Esophagus (tissue), 2 donors: ENCODE data around the gene RILP. TPM values are rescaled to one million over a fixed set of nuclear protein-coding genes. Genes with fewer than 3 reads are reported as not detected.

Source experiments
- H3K27ac ChIP-seq, 2 donors: one replicate each; pipeline ENCODE4 v1.5.1; 2013; ENCODE audit warnings: low read depth in 2 of 2, mild to moderate bottlenecking in 2 of 2, inconsistent platforms in 1 of 2, low read length in 1 of 2, moderate library complexity in 1 of 2
- H3K27me3 ChIP-seq, 2 donors: one replicate each; pipeline ENCODE4 v1.6.1; 2013; ENCODE audit warnings: low read length in 2 of 2, control low read depth in 1 of 2, mild to moderate bottlenecking in 1 of 2; ENCODE audit not compliant: insufficient read depth in 2 of 2, control insufficient read depth in 1 of 2
- H3K36me3 ChIP-seq, 2 donors: one replicate each; pipeline ENCODE4 v1.6.1; 2013; ENCODE audit warnings: low read length in 1 of 2; ENCODE audit not compliant: control insufficient read depth in 2 of 2, insufficient read depth in 2 of 2
- H3K4me1 ChIP-seq, 2 donors: one replicate each; pipeline ENCODE4 v1.6.1; 2013; ENCODE audit warnings: low read length in 1 of 2; ENCODE audit not compliant: control insufficient read depth in 2 of 2, insufficient read depth in 2 of 2
- H3K4me3 ChIP-seq, 2 donors: one replicate each; pipeline ENCODE4 v1.5.1; 2013; ENCODE audit warnings: low read length in 2 of 2, mild to moderate bottlenecking in 2 of 2, low read depth in 1 of 2, moderate library complexity in 1 of 2
- H3K9me3 ChIP-seq, 2 donors: one replicate each; pipeline ENCODE4 v1.6.1; 2013; ENCODE audit warnings: mild to moderate bottlenecking in 2 of 2, low read depth in 1 of 2, low read length in 1 of 2, moderate library complexity in 1 of 2; ENCODE audit not compliant: control insufficient read depth in 2 of 2, insufficient read depth in 1 of 2
- WGBS, 2 donors: extraction: QIAGEN DNeasy Blood & Tissue Kit; methylation state at CpG; one replicate each; pipeline ENCODE4 v1.1.7; 2013; 5-methylcytosine and 5-hydroxymethylcytosine counted together
- polyA plus RNA-seq, 2 donors: library from polyadenylated mRNA; stranded (reverse); fragments of 200-250 nt; gene quantifications; one replicate each; pipeline ENCODE4 v1.2.3, GENCODE V29; 2013
- donor health status: healthy with polysubstance abuse.
- donor health status: Bipolar disorder and iron deficiency.

RILP gene
- polyA plus RNA-seq, 2 donors, result 4.6 to 6.0 TPM

DNA sequence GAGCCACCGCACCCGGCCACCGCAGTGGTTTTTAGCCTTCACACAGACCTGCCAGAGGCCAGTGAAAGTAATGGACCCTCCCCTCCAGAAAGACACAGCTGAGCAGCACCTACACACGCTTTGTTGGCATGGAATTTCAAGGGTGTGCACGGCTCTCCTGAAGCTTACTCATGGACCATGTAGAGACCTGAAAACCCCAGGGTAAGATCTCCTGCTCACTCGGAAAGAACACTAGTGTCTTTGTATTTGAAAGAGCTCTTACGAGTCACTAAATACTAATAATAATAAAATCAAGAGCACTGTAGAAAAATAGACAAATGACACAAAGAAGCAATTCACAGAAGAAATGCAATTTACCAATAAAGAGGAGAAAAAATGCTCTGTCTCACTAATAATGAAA lies 41.0 kb downstream of the RILP start:
- peaks cover 0 to 3% of the 10 kb centered on the region in 2 donors for H3K4me1 ChIP-seq
- no peaks in the 10 kb centered on the region for H3K9me3 ChIP-seq
- 68 to 74% methylated on average over 7 of the region's 7 CpGs for WGBS, 2 donors
- H3K27ac ChIP-seq, result no peak overlapping the region
- H3K27me3 ChIP-seq, result no peaks in the 10 kb centered on the region
- H3K36me3 ChIP-seq, result no peaks in the 10 kb centered on the region
- H3K4me3 ChIP-seq, result no peak overlapping the region

DNA sequence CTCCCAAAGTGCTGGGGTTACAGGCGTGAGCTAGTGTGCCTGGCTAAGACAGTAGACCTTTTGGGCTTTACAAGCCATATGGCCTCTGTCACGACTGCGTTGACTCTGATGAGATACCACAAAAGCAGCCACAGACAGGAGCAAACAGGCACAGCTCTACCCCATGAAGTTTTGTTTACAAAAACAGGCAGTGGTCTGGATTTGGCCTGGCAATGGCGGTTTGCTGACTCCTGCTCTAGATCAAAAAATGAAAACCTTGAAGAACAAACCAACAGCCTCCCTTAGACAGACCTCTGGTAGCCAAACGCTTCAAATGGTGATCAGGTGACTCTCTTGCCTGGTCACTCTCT lies 41.7 kb downstream of the RILP start:
- 79 to 82% methylated on average over 5 of the region's 5 CpGs for WGBS, 2 donors

DNA sequence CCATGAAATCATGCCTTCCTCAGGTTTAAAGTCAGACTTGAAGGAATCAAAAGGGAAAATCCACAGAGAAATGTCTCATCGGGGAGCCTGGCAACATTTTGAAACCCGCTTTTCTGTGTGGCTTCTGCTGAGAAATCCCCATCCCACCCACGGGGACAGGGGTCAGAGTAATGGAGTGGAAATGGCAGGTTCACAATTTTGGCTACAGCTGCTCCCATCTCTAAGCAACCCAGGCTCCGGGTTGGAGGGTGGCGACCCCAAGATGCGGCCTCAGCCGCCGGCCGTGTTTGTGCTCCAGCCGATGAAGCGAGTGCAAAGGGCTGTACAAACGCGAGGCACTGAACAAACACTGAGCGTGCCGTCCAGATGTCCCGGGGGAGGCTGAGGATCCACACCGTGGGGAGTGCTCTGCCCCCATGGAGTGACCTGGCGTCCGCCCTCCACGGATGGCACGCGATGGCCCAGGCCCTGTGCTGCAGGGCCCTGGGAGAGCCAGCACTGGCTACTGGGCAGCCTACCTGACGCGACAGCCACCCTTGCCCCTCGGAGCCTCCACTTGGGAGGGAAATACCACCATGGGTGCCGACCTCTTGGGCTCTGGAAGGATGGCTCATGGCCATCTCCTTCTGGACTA lies 43.2 kb downstream of the RILP start:
- Histone ChIP-seq H3K9me3 (peaks cover 0 to 2% of the 10 kb centered on the region in 2 donors), H3K27ac (no peak overlapping the region), H3K36me3 (no peaks in the 10 kb centered on the region), H3K4me1 (peaks cover 0 to 3% of the 10 kb centered on the region in 2 donors), H3K4me3 (no peak overlapping the region), H3K27me3 (no peaks in the 10 kb centered on the region)
- WGBS, 2 donors, result 77 to 79% methylated on average over 26 of the region's 26 CpGs

More for the DNA sequence above, 41.7 kb downstream of the RILP start:
- H3K4me3 ChIP-seq, result no peak overlapping the region
- no peaks in the 10 kb centered on the region for H3K9me3 ChIP-seq
- no peaks in the 10 kb centered on the region for H3K27me3 ChIP-seq
- H3K4me1 ChIP-seq, result peaks cover 0 to 3% of the 10 kb centered on the region in 2 donors
- no peak overlapping the region for H3K27ac ChIP-seq
- H3K36me3 ChIP-seq, result no peaks in the 10 kb centered on the region

DNA sequence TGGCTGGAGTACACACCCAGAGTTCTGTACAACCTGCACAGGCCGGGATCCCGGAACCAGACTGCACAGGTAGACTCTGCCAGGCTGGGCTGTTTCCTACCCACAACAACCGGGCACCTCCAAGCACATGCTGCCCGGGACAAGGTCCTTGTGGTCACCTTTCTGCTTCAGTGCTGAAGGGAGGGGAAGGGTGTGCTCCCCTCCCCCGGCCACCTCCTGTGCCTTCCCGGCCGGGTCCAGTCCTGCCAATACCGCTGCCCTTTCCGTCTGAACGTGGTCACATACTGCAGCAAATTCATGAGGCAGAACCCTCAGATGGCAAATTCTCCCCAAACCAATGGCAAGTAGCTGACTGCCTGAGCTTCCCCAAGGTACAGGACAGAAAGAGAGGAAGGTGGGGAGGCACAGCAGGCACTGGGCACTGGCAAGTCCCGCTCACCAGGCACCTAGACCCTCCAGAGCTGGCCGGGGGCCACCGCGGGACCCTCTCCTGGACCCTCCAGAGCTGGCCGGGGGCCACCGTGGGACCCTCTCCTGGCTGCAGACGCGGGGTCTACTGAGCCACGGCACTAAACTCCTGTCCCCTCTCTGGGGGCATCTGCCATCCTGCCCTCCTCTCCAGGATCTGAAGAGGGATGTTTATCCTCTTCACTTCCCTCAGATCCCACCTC lies 43.9 kb downstream of the RILP start:
- H3K4me1 ChIP-seq, result peaks cover 0 to 3% of the 10 kb centered on the region in 2 donors
- H3K4me3 ChIP-seq, result no peak overlapping the region
- WGBS, 2 donors, result 86 to 87% methylated on average over 17 to 19 of the region's 19 CpGs
- H3K27me3 ChIP-seq, result no peaks in the 10 kb centered on the region
- H3K36me3 ChIP-seq, result no peaks in the 10 kb centered on the region
- peaks cover 0 to 2% of the 10 kb centered on the region in 2 donors for H3K9me3 ChIP-seq
- H3K27ac ChIP-seq, result no peak overlapping the region

DNA sequence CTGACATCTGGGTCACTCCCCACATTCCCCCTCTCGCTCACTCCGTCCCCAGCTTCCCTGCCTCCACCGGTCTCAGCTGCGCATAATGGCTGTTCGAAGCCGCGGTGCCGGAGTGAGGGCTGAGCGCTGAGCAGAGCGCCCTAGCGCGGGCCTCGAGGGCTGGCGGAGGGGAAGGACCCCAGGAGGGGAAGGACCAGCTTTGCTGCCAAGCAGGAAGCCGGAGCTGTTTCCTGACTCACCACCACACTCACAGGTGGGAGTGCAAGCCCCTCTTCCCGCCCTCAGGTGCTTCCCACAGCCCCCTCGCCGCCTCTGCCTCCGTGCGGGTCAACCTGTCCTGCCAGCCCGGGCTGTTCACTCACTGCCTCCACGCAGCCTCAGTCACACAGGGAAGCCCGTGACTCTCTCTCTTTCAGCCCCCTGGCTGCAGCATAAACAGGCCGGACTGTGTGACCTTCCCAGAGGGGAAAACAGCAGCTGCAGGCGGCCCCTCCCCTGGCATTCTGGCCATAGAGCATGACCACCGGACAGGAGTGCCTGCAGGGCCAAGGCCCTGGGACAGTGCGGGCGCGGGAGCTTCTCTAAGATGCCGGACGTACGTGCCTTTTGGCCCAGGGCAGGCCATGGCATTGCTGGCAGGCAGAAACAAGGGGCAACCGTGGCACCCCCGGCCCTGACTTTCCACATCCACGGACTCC lies 44.7 kb downstream of the RILP start:
- Histone ChIP-seq H3K27ac (no peak overlapping the region), H3K36me3 (no peaks in the 10 kb centered on the region), H3K27me3 (no peaks in the 10 kb centered on the region), H3K4me3 (no peak overlapping the region), H3K9me3 (peaks cover 0 to 2% of the 10 kb centered on the region in 2 donors), H3K4me1 (peaks cover 0 to 3% of the 10 kb centered on the region in 2 donors)
- WGBS, 2 donors, result 73 to 75% methylated on average over 35 of the region's 35 CpGs

DNA sequence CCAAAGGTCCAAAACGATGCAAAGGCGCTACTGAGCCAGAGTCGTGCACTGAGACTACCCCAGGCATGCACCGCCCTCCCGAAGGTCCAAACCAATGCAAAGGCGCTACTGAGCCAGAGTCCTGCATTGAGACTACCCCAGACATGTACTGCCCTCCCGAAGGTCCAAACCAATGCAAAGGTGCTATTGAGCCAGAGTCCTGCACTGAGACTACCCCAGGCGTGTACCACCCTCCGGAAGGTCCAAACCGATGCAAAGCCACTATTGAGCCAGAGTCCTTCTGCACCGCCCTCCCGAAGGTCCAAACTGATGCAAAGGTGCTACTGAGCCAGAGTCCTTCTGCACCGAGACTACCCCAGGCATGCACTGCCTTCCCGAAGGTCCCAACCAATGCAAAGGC lies 48.1 kb downstream of the RILP start:
- no peak overlapping the region for H3K4me3 ChIP-seq
- H3K36me3 ChIP-seq, result no peaks in the 10 kb centered on the region
- peaks cover 0 to 2% of the 10 kb centered on the region in 2 donors for H3K9me3 ChIP-seq
- H3K27ac ChIP-seq, result no peak overlapping the region
- 97 to 98% methylated on average over 14 of the region's 14 CpGs for WGBS, 2 donors
- H3K27me3 ChIP-seq, result no peaks in the 10 kb centered on the region
- H3K4me1 ChIP-seq, result peaks cover 0 to 3% of the 10 kb centered on the region in 2 donors

DNA sequence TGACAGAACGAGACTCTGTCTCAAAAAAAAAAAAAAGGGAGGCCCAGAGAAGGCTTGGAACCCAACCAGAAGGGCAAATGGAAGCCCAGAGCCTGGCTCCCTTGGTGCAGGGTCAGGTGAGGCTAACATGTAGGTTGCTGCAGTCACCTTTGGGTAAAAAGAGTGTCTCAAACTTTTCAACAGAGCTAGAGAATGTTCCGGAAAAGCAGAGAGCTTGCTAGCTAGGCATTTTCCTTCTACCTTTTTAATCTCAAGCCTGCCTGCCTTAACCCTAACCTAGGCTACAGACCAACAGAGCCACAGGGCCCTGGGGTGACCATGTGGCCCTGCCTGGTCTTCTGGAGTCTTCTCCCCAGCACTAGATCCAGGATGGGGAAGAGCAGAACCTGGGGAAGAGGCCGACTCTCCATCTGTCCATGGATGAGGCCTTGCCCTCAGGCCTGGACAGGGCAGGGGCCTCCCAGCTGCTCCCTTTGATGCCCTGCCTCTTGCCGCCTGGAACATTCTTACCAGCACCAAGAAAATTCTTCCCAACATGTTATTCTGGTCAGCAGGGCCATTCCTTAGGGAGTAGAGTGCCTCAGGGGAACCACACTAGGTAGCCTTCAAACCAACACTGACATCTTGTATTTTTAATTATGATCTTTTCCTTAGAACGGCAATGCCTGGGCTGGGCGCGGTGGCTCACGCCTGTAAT lies 51.1 kb downstream of the RILP start:
- Histone ChIP-seq H3K27me3 (no peaks in the 10 kb centered on the region), H3K4me3 (no peak overlapping the region), H3K9me3 (peaks cover 0 to 2% of the 10 kb centered on the region in 2 donors), H3K27ac (no peak overlapping the region), H3K4me1 (peaks cover 0 to 2% of the 10 kb centered on the region in 2 donors), H3K36me3 (no peaks in the 10 kb centered on the region)
- 87 to 91% methylated on average over 8 of the region's 8 CpGs for WGBS, 2 donors

DNA sequence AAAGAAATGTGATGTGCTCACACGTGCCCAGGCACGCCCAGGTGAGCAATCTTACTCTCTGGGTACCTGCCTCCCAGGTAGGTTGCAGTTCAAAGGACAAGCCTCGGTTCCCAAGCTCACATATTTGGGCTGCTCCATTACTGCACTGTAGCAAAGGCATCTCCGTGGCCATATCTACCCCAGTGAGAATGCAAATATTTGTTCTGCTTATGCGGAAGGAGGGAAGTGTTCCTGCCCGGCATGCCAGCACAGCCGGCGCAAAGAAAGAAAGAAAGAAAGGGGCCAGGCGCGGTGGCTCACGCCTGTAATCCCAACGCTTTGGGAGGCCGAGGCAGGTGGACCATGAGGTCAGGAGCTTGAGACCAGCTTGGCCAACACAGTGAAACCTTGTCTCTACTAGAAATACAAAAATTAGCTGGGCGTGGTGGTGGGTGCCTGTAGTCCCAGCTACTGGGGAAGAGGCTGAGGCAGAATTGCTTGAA lies 51.8 kb downstream of the RILP start:
- H3K36me3 ChIP-seq, result no peaks in the 10 kb centered on the region
- H3K4me1 ChIP-seq, result peaks cover 0 to 2% of the 10 kb centered on the region in 2 donors
- H3K27me3 ChIP-seq, result no peaks in the 10 kb centered on the region
- 53 to 63% methylated on average over 14 of the region's 14 CpGs for WGBS, 2 donors
- H3K27ac ChIP-seq, result no peak overlapping the region
- H3K9me3 ChIP-seq, result peaks cover 0 to 2% of the 10 kb centered on the region in 2 donors
- no peak overlapping the region for H3K4me3 ChIP-seq
